HG02970 (cell line): ENCODE data around the gene USF2.

Source experiments
- ATAC-seq: cut with Tn5 transposase; IDR thresholded peaks from one replicate; pipeline ENCODE4 v1.9.1; 2021; ENCODE audit warnings: mild to moderate bottlenecking, moderate library complexity, moderate number of reproducible peaks; ENCODE audit not compliant: unreplicated experiment, low FRiP score

Gene USF2

GRCh38 chr19:35265126-35265899 is 3.4 kb upstream of the USF2 start:
- ATAC-seq = no peak

GRCh38 chr19:35265900-35266519 is 2.8 kb upstream of the USF2 start:
- ATAC-seq = no peak

- ATAC-seq = no peak
These were observed 2.0 kb upstream of the USF2 start for GRCh38 chr19:35266520-35267352.

DNA sequence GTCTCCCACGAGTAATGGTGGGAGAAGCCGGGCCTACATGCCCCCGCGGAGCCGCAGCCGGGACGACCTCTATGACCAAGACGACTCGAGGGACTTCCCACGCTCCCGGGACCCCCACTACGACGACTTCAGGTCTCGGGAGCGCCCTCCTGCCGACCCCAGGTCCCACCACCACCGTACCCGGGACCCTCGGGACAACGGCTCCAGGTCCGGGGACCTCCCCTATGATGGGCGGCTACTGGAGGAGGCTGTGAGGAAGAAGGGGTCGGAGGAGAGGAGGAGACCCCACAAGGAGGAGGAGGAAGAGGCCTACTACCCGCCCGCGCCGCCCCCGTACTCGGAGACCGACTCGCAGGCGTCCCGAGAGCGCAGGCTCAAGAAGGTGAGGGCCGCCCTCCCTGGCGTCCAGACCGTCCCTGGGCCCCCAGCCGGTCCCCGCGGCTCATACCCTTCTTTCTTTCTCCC is 1.4 kb upstream of the USF2 start:
- no peak for ATAC-seq

DNA sequence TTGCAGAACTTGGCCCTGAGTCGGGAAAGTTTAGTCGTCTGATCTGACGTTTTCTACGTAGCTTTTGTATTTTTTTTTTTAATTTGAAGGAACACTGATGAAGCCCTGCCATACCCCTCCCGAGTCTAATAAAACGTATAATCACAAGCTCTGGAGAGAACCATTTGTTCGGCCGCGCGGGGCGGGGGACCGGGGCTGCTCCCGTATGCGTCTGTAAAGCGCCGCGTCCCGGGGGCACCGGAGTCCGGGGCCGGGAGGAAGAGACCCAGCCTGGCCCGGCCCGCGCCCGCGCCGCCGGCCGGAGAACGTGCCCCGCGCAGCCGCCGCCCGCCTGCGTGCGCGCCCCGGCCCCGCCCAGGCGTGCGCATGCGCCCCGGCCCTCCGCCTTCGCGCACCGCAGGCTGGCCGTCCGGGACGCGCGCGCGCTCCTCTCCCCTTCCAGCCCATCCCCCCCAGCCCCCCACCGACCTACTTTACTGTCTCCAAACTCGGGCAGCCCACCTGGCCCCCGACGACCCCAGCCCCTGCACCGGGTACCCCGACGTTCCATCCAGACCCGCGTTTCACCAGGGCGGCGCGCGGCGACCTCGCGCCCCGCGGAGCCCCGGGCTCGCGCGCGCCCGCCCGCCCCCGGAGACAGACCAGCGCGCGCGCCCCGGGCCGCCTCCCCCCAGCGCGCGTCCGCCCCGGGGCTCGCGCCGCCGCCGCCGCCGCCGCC is 785 bp upstream of the USF2 start:
- ATAC-seq = peak; percentile 44

- peak; percentile 50 for ATAC-seq
These were observed 816 bp downstream of the USF2 start for GRCh38 chr19:35269438-35270117.

GRCh38 chr19:35270381-35270811 is 1.6 kb downstream of the USF2 start:
- no peak for ATAC-seq

- no peak for ATAC-seq
These were observed 2.8 kb downstream of the USF2 start for GRCh38 chr19:35271546-35271945.

DNA sequence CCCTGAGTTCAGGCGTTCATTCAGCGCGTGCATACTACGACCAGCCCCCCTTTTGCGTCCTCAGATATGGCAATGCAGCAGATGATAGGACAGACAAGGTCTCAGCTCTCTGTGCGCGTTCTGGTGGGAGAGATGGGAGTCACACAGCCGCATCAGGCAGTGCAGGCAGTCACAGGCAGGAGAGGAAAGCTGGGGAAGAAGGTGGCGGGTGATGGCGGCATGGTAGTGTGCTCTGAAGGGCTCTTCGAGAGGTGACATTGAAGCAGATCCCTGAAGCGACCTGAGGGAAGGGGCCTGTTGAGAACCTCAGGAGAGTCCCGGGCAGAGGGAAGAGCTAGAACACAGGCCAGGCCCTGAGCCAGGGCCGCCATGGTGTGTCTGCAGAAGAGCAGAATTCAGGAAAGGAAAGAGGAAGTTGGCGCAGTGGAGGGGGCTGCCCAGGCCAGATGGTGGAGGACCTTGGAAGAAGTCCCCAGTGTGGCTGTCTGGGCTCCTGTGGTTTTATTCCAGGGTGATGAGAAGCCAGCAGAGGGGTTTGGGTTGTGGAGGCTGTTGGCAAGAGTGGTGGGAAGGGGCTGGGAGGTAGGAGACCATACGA is 3.5 kb downstream of the USF2 start:
- no peak for ATAC-seq

DNA sequence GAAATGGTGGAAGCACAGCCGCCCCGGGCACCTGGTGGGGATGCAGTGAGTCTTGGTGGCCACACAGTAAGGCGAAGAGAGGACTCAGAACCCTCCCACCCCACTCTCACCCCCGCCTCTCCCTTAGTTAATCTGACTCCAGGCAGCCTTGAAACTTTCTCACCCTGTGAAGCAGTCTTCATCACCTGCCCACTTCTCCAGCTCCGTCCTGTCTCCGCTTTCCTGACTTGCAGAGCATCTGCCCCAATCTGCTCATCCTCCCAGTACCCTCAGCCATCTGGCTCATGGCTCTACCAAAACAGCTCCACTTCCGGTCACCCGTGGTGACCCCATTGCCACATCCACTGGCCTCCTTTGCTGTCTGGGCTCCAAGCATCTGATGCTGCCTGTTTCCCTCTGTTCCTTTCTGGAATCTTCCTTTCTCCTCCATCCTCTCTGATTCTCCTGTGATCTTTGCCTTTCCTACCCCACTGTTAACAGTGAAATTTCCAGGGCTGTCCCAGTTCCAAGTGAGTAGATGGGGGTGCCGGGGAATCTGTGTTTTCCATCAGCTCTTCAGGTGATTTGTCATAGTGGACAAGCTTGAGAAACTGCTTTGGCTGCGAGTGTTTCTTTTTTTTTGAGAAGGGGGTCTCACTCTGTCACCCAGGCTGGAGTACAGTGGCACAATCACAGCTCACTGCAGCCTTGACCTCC is 4.3 kb downstream of the USF2 start:
- ATAC-seq = no peak

DNA sequence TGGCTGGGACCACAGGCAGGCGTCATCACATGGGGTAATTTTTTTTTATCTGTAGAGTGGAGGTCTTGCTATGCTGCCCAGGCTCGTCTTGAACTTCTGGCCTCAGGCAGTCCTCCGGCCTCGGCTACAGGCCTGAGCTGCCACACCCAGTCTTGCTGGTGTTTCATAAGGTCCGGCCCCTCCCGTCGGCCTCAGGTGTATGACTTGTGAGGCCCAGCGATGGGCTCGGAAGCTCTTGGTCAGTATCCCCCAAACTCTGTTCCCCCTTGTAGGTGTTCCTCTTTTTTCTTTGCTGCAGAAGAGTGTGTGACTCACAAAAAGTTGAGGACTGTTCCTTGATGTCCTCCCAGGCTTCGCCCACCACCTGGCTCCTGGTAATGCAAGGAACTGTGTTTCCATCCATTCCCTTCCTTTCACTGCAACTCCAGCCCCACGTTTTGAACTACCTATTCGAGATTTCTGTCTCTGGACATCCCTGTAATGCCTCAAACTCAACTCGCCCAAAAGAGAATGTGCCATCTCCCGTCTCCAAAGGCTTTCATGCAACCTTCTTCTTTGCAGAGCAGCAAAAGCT is 5.0 kb downstream of the USF2 start:
- no peak for ATAC-seq

DNA sequence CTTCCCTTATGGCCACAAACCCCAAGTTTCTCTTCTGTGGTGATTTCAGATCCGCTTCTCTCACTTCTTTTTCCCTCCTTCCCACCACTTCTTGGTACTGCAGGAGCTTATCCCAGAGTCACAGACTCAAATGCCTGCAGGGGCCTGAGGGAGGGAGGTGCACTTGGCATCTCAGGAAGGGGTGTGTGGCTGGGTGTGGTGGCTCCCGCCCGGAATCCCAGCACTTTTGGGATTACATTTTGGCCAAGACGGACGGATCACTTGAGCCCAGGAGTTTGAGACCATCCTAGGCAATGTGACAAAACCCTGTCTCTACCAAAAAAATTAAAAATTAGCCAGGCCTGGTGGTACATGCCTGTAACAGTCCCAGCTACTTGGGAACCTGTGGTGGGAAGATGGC is 5.6 kb downstream of the USF2 start:
- no peak for ATAC-seq

GRCh38 chr19:35276706-35277281 is 8.0 kb downstream of the USF2 start:
- no peak for ATAC-seq

DNA sequence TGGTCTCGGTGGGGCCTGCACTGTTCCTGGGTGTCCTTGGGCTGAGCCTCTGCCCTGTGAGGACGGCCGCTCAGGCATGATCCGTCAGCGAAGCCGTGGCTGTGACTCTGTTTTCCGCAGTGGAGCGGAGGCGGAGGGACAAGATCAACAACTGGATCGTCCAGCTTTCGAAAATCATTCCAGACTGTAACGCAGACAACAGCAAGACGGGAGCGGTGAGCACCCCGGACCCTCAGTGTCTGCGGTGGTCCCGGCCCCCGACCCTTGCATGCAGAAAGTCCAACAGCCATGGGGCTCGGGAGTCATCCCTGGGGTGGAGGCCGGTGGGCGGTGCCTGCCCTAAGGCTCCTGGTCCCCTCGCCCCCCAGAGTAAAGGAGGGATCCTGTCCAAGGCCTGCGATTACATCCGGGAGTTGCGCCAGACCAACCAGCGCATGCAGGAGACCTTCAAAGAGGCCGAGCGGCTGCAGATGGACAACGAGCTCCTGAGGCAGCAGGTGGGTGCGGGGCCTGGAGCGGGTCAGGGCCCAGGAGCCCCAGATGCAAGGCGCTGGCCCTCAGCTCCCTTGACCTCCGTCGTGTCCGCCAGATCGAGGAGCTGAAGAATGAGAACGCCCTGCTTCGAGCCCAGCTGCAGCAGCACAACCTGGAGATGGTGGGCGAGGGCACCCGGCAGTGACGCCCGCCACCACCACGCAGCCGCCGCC is 10.0 kb downstream of the USF2 start:
- no peak for ATAC-seq

DNA sequence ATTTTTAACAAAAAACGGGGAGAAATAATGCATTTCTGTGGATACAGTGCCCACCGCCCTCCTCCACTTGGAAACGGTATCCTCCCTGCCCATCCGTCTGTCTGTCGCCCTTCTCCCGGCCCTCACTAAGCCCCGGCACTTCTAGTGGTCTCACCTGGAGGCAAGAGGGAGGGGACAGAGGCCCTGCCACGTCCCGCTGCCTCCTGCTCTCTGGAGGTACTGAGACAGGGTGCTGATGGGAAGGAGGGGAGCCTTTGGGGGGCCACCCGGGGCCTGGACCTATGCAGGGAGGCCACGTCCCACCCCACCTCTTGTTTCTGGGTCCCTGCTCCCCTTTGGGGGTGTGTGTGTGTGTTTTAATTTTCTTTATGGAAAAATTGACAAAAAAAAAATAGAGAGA is 10.6 kb downstream of the USF2 start:
- ATAC-seq = no peak

DNA sequence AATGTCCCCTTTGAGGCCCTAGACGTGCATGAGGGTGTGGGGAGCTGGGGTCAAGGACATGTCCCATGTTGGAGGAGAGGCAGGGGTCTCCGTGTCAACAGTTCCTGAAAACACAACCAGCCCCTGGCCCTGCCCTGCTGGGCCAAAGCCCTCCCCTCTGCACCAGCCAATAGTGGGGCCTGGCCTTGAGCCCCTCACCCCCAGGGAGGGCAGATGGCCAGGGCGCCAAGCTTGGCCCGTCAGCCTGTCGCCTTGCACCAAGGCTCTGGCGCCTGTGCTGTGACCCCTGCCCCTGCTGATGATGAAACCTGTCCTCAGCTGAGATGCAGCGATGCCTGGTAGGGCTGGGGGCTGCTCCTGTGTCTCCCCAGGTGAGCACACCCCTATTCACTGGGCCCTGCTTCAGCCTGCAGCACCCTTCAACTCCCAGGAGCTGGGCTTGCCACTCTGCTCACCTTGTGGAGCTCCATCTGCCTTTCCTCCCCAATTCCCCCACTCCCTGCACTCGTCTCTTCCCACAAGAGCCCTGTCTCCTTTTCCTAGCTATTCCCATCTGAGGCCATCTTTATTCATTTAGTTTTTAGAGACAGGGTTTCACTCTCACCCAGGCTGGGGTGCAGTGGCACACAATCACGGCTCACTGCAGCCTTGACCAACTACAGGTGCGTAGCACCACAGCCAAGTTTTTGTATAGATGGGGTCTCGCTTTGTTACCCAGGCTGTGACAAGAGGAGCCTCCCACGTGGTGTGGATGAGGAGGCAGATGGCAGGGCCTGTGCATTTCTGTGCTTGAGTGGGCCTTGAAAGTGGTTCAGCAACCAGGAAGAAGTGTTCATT is 11.4 kb downstream of the USF2 start:
- no peak for ATAC-seq

GRCh38 chr19:35281303-35281702 is 12.5 kb downstream of the USF2 start:
- no peak for ATAC-seq
